ENCODE results near the gene RBMX.
"Not testable (repeated sequence)": the region's sequence is repeated elsewhere in the genome, so short reads cannot be mapped to it uniquely, and the experiment has no call there.

The RBMX gene

GRCh38 chrX:136878423-136878822, 2.1 kb downstream of the RBMX start:
- no peak for DNase-seq (ENCODE audit: low read depth)

GRCh38 chrX:136874114-136874513, 6.4 kb downstream of the RBMX start:
- not testable (repeated sequence) for DNase-seq (ENCODE audit: low read depth)

DNA sequence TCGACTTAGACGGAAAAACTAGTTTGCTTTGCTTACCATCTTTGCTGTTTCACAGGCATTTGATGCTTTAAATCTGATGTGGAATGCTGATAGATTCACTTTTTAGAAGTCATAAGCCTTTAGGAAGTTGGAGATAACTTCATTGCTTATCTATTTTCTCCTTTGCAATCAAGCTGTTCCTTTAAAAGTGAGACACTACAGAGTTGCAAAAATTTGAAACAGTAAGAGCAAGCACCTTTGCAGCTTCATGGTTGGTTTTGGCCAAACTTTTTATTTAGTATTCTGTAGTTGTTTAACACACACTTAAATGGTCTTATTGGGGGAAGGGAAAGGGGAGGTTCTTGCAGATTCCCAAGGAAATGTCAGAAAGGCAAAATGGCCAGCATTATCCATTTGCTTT, 7.3 kb downstream of the RBMX start:
- DNase-seq (ENCODE audit: low read depth) = not testable (repeated sequence)

GRCh38 chrX:136872091-136872700, 8.3 kb downstream of the RBMX start:
- DNase-seq (ENCODE audit: low read depth) = no peak

DNA sequence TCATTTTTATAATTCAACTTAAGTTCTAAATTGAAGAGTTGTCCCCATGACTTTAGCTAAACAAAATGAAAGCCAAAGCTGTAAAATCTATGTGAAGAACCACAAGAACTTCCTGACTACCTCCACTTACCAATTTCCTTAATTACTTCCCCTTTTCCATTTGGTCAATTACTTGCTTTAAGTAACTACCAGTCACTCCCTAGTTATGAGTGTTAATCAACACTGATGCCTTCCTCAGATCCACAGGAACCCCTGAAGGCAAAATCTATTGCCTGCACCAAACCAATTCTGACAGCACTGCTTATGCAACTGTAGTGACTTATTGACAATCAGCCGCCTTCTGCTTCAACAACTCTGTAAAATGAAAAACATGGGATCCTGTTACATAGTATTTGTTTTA, 10.5 kb downstream of the RBMX start:
- no peak for DNase-seq (ENCODE audit: low read depth)

- DNase-seq (ENCODE audit: low read depth) = no peak
These were observed 12.1 kb downstream of the RBMX start for GRCh38 chrX:136868283-136869055.

DNA sequence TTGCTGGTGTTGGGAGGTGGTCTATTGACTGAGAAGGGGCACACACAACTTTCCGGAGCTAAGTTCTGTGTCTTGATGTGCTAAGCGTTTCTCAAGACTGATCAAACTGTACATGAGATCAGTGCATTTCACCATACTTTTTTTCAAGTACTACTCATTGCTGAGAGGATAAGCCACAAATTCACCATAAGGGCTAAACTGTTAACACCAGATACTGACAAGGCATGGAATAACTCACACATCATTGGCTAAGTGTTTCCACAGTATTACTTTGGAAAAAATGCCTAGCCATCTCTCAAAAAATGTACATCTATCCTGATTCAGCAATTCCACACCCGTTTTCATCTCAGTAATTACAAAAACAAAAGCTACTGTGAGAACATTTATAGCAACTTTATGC, 13.0 kb downstream of the RBMX start:
- DNase-seq (ENCODE audit: low read depth) = no peak

GRCh38 chrX:136867096-136867491, 13.4 kb downstream of the RBMX start:
- DNase-seq (ENCODE audit: low read depth) = no peak

- DNase-seq (ENCODE audit: low read depth) = no peak
These were observed 14.0 kb downstream of the RBMX start for GRCh38 chrX:136866337-136867095.

GRCh38 chrX:136865270-136866158, 15.0 kb downstream of the RBMX start:
- DNase-seq (ENCODE audit: low read depth) = no peak

- DNase-seq (ENCODE audit: low read depth) = no peak
These were observed 16.7 kb downstream of the RBMX start for GRCh38 chrX:136863826-136864225.

GRCh38 chrX:136862546-136862945, 18.0 kb downstream of the RBMX start:
- DNase-seq (ENCODE audit: low read depth) = no peak

DNA sequence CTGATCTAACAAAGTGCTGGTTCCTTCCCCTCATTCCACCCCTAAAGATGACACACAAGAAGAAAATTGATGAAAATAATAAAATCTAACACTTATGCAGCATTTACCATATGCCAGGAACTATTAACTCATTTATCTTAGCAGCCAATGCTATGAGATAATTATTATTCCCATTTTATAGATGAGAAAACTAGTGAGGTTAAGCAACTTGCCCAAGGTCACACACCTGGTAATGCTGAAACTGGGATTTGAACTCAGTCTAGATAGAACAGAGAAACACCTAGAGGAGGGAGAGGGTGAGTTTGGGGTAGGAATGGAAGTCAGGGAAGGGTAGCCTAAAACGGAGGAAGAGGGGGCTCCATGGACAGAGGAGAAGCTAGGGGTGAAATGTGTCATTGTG, 18.6 kb downstream of the RBMX start:
- DNase-seq (ENCODE audit: low read depth) = no peak

- no peak for DNase-seq (ENCODE audit: low read depth)
These were observed 22.3 kb downstream of the RBMX start for GRCh38 chrX:136858007-136858756.

DNA sequence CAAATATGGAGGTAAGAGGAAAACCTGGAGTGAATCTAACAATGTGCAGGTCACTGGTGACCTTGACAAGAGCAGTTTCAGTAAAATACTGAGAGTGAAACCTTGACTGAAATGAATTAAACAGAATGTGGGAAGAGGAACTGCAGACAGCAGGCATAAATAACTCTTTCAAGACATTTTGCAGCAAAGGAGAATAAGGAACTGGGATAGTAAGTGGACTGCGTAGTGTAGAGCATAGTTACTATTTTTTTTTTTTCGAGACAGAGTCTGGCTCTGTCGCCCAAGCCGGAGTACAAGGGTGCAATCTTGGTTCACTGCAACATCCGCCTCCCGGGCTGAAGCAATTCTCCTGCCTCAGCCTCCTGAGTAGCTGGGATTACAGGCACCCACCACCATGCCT, 24.0 kb downstream of the RBMX start:
- no peak for DNase-seq (ENCODE audit: low read depth)

DNA sequence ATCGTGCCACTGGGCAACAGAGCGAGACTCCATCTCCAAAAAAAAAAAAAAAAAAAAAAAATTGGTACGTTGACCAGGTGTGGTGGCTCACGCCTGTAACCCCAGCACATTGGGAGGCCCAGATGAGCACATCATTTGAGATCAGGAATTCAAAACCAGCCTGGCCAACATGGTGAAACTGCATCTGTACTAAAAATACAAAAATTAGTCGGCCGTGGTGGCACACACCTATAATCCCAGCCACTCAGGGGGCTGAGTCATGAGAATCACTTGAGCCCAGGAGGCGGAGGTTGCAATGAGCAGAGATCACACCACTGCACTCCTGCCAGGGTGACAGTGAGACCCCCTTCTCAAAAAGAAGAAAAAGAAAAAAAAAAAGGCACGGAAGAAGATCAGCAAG, 24.5 kb downstream of the RBMX start:
- no peak for DNase-seq (ENCODE audit: low read depth)

GRCh38 chrX:136851526-136851925, 29.0 kb downstream of the RBMX start:
- no peak for DNase-seq (ENCODE audit: low read depth)

- DNase-seq (ENCODE audit: low read depth) = no peak
These were observed 29.9 kb downstream of the RBMX start for GRCh38 chrX:136850441-136851175.

DNA sequence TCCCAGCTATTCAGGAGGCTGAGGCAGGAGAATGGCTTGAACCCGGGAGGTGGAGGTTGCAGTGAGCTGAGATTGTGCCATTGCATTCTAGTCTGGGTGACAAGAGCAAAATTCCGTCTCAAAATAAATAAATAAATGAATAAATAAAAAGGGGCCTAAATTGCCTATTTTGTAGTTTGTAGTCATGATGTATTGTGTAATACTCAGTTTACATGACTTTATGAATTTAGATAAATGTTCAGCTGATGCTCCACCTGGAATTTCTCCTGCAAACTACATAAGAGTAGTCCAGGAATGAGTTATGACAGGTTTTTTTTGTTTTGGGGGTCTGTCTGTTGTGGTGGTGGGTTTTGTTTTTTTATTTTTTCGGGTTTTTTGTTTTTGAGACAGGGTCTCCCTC, 31.1 kb downstream of the RBMX start:
- DNase-seq (ENCODE audit: low read depth) = no peak

DNA sequence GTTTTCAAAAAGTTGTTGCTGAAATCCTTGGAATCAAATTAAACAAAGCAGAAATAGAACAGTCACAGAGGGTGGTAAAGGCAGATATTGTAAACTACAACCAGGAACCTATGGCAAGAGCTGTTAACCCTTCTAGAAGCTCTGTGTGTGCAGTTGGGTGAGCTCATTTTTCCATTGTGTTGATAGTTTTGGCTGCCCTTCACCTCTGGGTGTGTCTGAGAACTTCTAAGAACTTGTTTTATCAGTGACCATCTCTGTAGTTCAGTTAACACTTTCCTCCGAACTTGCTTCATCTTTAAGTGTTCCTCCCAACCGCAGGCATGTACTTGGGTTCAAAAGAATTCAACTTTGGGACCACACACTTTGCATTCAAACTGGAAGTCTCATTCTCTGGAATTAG, 32.7 kb downstream of the RBMX start:
- no peak for DNase-seq (ENCODE audit: low read depth)

GRCh38 chrX:136839196-136839595, 41.3 kb downstream of the RBMX start:
- DNase-seq (ENCODE audit: low read depth) = peak; percentile 5
